ENCODE measurements around the gene ASB18.

ASB18 gene

DNA sequence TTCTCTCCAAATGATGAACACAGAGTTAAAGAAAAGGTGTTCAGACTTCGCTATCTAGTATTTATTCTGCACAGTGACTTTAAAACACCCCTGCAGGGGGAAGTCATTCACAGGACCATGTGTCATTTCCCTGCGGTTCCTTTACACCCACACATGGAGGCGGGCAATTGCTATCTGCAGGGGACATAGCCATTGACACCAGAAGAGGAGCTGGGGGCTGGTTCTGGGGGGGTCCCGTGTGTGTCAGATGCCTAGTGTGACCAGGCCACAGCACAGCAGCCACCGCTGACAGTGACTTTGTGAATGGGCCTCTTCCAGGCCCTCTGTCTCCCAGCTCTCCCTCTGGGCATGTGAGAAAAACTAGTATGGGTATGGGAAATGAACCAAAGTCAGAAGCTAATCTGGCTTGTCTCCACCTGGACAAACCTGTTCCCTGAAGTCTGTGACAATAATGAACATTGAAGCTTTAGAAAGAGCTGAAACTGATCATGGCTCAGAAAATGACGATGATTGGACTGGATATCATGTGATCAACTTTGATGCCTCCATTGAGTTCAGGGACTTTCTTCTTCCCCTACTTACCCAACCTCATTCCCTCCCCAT lies 88.6 kb downstream of the ASB18 start:
- no peak overlapping the region for H3K4me3 ChIP-seq (ENCODE audit: low read depth, low read length)
- TF ChIP-seq ZNF341 (tag by site-specific recombination; IDR thresholded peaks at IDR 0.05; ENCODE audit: low read depth) (no peak), ZNF157 (tag by site-specific recombination; IDR thresholded peaks at IDR 0.05) (no peak), ZFHX2 (tag by site-specific recombination; conservative IDR thresholded peaks at IDR 0.05) (peak; percentile 64), ZIC2 (tag by site-specific recombination; IDR thresholded peaks at IDR 0.05) (peak; percentile 79), GLIS1 (tag by site-specific recombination; IDR thresholded peaks at IDR 0.05) (peak; percentile 70), EGR2 (tag by site-specific recombination; IDR thresholded peaks at IDR 0.05; ENCODE audit: low read depth) (peak; percentile 38; the same call in 1 of the 2 replicates), ZNF776 (tag by site-specific recombination; IDR thresholded peaks at IDR 0.05; ENCODE audit: borderline replicate concordance) (no peak)
- TF ChIP-seq, protein P1, sequence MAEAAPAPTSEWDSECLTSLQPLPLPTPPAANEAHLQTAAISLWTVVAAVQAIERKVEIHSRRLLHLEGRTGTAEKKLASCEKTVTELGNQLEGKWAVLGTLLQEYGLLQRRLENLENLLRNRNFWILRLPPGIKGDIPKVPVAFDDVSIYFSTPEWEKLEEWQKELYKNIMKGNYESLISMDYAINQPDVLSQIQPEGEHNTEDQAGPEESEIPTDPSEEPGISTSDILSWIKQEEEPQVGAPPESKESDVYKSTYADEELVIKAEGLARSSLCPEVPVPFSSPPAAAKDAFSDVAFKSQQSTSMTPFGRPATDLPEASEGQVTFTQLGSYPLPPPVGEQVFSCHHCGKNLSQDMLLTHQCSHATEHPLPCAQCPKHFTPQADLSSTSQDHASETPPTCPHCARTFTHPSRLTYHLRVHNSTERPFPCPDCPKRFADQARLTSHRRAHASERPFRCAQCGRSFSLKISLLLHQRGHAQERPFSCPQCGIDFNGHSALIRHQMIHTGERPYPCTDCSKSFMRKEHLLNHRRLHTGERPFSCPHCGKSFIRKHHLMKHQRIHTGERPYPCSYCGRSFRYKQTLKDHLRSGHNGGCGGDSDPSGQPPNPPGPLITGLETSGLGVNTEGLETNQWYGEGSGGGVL (tag by site-specific recombination; IDR thresholded peaks at IDR 0.05): no peak
- POLR2A ChIA-PET: no interaction called here
- no peak overlapping the region for H3K27ac ChIP-seq (ENCODE audit: extremely low read depth, low read depth, low read length)
- peaks cover 0 to 7% of the 10 kb centered on the region in 2 experiments; a peak in 1 of 3 replicates for H3K36me3 ChIP-seq (ENCODE audit: control insufficient read depth in 2 of 2, insufficient read depth in 1 of 2, low read length in 2 of 2)
- H3K4me1 ChIP-seq (ENCODE audit: control insufficient read depth, insufficient read depth, low read length): peaks cover 6% of the 10 kb centered on the region
- CTCF ChIA-PET: interaction anchor here (0.6 to 1.7 kb wide), 12 partner anchors 14 to 1022 kb away, joined by 3 to 17 read pairs (median 3); no protein-coding TSS in a partner anchor
- H3K9me3 ChIP-seq (ENCODE audit: control insufficient read depth, insufficient read depth, low read depth, low read length): no peaks in the 10 kb centered on the region

DNA sequence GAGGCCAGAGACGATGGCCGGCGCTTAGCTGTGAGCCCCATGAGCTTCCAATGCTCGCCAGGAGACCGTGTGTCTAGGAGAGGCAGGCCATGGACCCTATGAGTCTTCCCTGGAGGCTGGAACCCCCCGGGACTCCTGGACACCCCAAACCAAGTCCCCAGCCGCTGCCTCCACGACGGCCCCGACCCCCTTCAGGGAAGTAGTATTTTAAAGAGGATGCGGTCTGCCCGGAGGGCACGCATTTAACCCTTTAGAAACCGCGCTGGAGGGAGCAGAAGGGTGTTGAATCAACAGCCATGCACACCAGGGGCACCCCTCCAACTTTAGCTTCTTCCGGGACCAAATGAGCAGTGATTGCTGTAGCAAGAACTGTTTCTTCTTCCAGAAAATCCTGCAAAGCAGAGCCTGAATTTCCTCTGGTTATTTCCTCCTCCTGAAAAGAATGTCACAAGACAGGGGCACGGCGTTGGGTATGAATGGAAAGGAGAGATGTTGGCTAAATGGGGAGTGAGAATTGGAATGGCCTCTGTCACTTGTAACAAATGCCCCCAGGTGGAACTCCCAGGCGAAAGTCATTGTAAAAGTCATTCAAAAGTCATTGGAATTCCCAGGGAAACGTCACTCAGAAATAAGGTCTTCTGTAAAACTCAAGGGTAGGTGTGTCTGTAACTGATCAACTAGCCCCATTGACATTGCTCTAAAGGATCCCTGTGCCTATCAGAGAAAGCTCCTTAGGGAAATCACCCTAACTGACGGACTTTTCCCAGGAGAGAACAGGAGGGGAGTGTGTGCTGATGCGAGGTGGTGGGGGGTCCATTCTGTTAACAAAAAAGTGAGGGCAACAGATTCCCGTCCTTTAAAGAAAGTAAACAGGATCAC lies 90.2 kb downstream of the ASB18 start:
- TF ChIP-seq HOXD13 (CRISPR knock-in tag; IDR thresholded peaks at IDR 0.05; ENCODE audit: borderline replicate concordance) (no peak), PRDM1 (tag by site-specific recombination; IDR thresholded peaks at IDR 0.05) (0 out of 2 replicates have a peak, but pooled peaks have one; percentile 14), ZFP37 (tag by site-specific recombination; IDR thresholded peaks at IDR 0.05) (no peak), ZNF174 (tag by site-specific recombination; IDR thresholded peaks at IDR 0.05) (no peak), ZIC2 (tag by site-specific recombination; IDR thresholded peaks at IDR 0.05) (no peak), ZNF341 (tag by site-specific recombination; IDR thresholded peaks at IDR 0.05; ENCODE audit: low read depth) (0 out of 2 replicates have a peak, but pooled peaks have one; percentile 14), ZNF707 (tag by site-specific recombination; IDR thresholded peaks at IDR 0.05) (no peak), ZNF677 (tag by site-specific recombination; IDR thresholded peaks at IDR 0.05) (no peak), ZNF626 (tag by site-specific recombination; IDR thresholded peaks at IDR 0.05) (no peak), ZNF184 (tag by site-specific recombination; IDR thresholded peaks at IDR 0.05) (no peak), HOXA7 (CRISPR knock-in tag; IDR thresholded peaks at IDR 0.05; ENCODE audit: borderline replicate concordance) (no peak), ZNF501 (tag by site-specific recombination; IDR thresholded peaks at IDR 0.05) (no peak), ZNF624 (tag by site-specific recombination; IDR thresholded peaks at IDR 0.05) (no peak), ZNF354C (tag by site-specific recombination; IDR thresholded peaks at IDR 0.05; ENCODE audit: borderline replicate concordance, low read depth) (no peak), FEZF1 (tag by site-specific recombination; IDR thresholded peaks at IDR 0.05) (no peak), ZNF366 (tag by site-specific recombination; conservative IDR thresholded peaks at IDR 0.05) (no peak)
- TF ChIP-seq, protein P2, sequence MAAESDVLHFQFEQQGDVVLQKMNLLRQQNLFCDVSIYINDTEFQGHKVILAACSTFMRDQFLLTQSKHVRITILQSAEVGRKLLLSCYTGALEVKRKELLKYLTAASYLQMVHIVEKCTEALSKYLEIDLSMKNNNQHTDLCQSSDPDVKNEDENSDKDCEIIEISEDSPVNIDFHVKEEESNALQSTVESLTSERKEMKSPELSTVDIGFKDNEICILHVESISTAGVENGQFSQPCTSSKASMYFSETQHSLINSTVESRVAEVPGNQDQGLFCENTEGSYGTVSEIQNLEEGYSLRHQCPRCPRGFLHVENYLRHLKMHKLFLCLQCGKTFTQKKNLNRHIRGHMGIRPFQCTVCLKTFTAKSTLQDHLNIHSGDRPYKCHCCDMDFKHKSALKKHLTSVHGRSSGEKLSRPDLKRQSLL (tag by site-specific recombination; IDR thresholded peaks at IDR 0.05): no peak
- CTCF ChIA-PET: interaction anchor here (0.5 kb wide), 1 partner anchor 13 kb away, joined by 3 read pairs; no protein-coding TSS in a partner anchor

More for the DNA sequence above, 90.2 kb downstream of the ASB18 start:
- Histone ChIP-seq H3K4me1 (ENCODE audit: control insufficient read depth, insufficient read depth, low read length) (peaks cover 3% of the 10 kb centered on the region), H3K27ac (ENCODE audit: extremely low read depth, low read depth, low read length) (no peak overlapping the region), H3K36me3 (ENCODE audit: control insufficient read depth in 2 of 2, insufficient read depth in 1 of 2, low read length in 2 of 2) (peaks cover 0 to 11% of the 10 kb centered on the region in 2 experiments; a peak in 1 of 3 replicates), H3K4me3 (ENCODE audit: low read depth, low read length) (no peak overlapping the region), H3K9me3 (ENCODE audit: control insufficient read depth, insufficient read depth, low read depth, low read length) (no peaks in the 10 kb centered on the region)
- POLR2A ChIA-PET: no interaction called here
